NT2/D1 (cell line): ENCODE measurements around the gene C6orf132.

Experiments used
- DNase-seq: peaks from one replicate; pipeline ENCODE4 v3.0.0-alpha.2; 2011; ENCODE audit warnings: low read depth, low spot score
- H3K27me3 ChIP-seq: 2 replicates; pipeline ENCODE4 v1.6.0; 2011; ENCODE audit warnings: mild to moderate bottlenecking; ENCODE audit not compliant: insufficient read length, insufficient read depth
- H3K36me3 ChIP-seq: 2 replicates; pipeline ENCODE4 v1.6.1; 2011; ENCODE audit warnings: mild to moderate bottlenecking, low read length, mixed read lengths; ENCODE audit not compliant: insufficient read depth, insufficient read length
- H3K4me1 ChIP-seq: 2 replicates; pipeline ENCODE4 v1.5.1; 2011; ENCODE audit not compliant: insufficient read depth, insufficient read length
- H3K4me3 ChIP-seq: 2 replicates; pipeline ENCODE4 v1.5.1; 2011; ENCODE audit warnings: low read depth; ENCODE audit not compliant: insufficient read length
- H3K9ac ChIP-seq: 2 replicates; pipeline ENCODE4 v1.6.0; 2011; ENCODE audit warnings: low read depth; ENCODE audit not compliant: insufficient read length
- H3K9me3 ChIP-seq: 2 replicates; pipeline ENCODE4 v1.5.1; 2011; ENCODE audit warnings: mild to moderate bottlenecking, low read length; ENCODE audit not compliant: insufficient read depth
- SUZ12 ChIP-seq: IDR thresholded peaks from 2 replicates; pipeline ENCODE4 v1.6.1; 2011; ENCODE audit not compliant: insufficient read length, insufficient read depth; ENCODE audit errors: extremely low read depth
- YY1 ChIP-seq: IDR thresholded peaks from 2 replicates; pipeline ENCODE4 v1.6.1; 2011; ENCODE audit not compliant: insufficient read length, insufficient read depth
- ZNF274 ChIP-seq: IDR thresholded peaks from 2 replicates; pipeline ENCODE4 v1.6.1; 2011; ENCODE audit warnings: mild to moderate bottlenecking, low read depth, low read length

The C6orf132 gene

DNA sequence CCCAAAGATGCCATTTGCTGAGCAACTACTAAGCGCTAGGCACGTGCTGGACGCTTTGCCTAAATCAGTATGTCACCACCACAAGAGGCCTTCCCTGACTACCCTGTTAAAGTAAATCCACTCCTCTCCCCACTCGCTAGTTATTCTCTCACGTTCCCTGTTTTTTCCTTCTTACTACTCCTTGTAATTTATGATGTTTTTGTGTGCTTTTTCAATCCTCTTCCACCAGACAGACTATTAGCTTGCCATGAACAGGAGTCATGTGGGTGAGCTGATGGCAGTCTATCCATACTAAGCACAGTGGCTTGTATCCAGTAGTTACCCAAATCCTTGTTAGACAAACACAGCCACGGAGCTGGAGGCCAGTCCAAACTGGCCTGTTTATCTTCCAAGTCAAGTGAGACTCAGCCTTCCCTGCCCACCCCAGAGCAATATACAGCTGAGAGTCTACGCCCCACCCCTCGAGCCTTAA lies 41.2 kb downstream of the C6orf132 start:
- no peak overlapping the region for H3K4me3 ChIP-seq
- peaks cover 12% of the 10 kb centered on the region for H3K4me1 ChIP-seq
- DNase-seq, result no peak
- peaks cover 16% of the 10 kb centered on the region for H3K36me3 ChIP-seq
- no peaks in the 10 kb centered on the region for H3K9me3 ChIP-seq
- H3K9ac ChIP-seq, result no peak overlapping the region
- TF ChIP-seq YY1 (no peak), SUZ12 (no peak), ZNF274 (no peak)
- H3K27me3 ChIP-seq, result no peaks in the 10 kb centered on the region

DNA sequence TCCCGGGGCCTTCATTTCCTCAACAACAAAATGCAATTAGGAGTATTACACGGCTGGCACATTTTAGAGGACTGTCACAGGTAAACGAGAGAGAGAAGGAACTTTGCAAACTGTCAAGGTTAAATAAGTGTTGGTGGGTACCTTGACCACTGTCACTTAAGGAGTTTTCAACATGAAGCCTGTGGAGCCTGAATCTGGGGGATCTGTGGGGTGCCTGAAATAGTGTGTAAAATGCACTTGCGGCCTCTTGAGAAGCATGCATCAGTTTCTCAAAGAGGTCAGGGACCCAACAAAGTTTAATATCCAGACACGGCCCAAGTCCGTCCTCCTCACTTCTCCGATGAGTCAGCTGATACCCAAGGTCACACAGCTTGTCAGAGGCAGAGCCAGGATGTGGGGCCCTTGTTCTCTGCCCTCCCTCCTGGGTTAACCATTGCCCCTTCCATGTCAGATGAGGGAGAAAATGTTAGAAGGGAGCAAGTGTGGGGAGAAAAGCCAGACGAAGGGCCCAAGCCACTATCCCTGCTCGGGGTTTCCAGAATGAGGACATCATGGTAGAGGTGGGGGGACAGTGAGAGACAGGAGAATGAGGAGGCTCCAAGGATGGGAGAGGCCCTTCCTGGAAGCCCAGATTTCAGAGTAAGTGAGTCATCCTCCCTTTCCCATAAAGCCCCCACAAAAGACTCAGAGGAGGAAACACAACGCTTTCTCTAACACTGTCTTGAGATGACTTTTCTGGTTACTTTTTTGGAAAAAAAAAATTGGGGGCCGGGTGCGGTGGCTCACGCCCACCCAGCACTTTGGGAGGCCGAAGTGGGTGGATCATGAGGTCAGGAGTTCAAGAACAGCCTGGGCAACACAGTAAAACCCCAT lies 42.2 kb downstream of the C6orf132 start:
- H3K4me1 ChIP-seq, result peaks cover 9% of the 10 kb centered on the region
- no peaks in the 10 kb centered on the region for H3K27me3 ChIP-seq
- no peak overlapping the region for H3K9ac ChIP-seq
- no peaks in the 10 kb centered on the region for H3K9me3 ChIP-seq
- DNase-seq, result no peak
- H3K4me3 ChIP-seq, result no peak overlapping the region
- peaks cover 9% of the 10 kb centered on the region for H3K36me3 ChIP-seq
- TF ChIP-seq ZNF274, result no peak
- no peak for TF ChIP-seq YY1
- TF ChIP-seq SUZ12, result no peak

DNA sequence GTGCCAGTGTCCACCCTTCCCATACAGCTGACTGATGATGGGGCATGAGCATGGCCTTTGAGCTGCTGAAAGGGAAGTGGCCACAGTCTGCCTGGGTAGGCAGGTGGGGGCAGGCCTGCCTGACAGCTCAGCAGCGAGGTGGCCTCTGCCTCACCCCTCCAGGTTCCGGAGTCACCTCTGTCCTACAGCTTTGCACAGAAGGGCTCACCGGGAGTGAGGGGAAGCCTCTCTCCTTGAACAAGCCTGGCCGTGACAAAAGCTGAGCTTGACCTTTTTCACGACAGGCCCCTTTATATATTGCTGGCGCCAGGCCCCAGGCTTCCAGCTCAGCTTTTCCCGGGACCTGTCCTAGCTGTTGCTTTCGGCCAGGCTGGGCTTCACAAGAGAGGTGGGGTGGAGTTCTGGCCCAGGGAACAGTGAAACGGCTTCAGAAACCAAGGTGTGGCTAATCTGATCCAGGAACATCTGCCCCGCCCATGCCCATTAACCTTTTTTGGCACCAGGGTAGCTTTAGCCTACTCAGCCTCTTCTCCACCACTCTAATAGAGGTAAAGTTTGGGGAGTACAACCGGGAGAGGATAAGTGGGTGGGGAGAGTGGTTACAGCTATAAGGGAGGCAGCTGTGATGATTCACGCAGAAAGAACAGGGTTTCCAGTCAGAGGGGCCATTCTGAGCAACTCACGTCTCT lies 42.9 kb downstream of the C6orf132 start:
- no peak for TF ChIP-seq YY1
- no peak for TF ChIP-seq SUZ12
- no peak for TF ChIP-seq ZNF274
- no peaks in the 10 kb centered on the region for H3K27me3 ChIP-seq
- no peak overlapping the region for H3K9ac ChIP-seq
- H3K4me3 ChIP-seq, result no peak overlapping the region
- DNase-seq, result no peak
- peaks cover 12% of the 10 kb centered on the region for H3K4me1 ChIP-seq
- no peaks in the 10 kb centered on the region for H3K9me3 ChIP-seq
- peaks cover 9% of the 10 kb centered on the region for H3K36me3 ChIP-seq

DNA sequence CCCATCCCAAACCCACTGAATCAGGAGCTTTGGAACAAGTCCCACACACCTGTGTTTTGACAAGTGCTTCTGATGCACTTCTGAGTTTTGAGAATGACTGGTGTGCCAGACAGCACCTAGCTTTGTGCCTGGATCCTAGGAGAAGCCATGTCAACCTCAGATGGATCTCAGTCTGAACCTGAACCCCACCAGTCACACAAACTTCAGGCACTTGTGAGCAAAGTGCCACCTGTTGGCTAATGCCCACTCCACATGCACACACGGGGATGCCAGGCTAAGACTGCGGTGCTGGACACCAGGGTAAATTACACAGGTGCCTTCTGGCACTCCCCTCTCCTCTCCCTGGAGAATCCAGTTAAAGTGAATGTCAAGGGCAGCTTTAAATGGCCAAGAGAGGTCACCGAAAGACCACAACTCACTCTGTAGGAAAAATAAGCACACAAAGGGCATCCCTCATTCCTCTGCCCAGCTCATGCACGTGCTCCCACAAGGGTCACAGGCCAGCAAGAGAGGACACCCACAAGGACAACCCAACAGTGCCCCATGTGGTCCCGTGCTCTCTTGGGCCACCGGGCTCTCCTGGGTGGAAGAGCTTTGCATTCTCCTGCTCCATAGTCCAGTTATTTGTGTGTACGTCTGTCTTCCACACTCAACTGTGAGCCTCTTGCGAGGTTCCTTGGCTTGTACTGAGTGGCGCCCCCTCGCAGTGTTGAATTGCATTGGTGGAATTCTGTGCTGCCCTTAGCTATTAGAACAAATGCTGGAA lies 46.5 kb downstream of the C6orf132 start:
- DNase-seq, result no peak
- Histone ChIP-seq H3K9ac (no peak overlapping the region), H3K4me3 (no peak overlapping the region), H3K4me1 (peaks cover 6% of the 10 kb centered on the region), H3K27me3 (no peaks in the 10 kb centered on the region), H3K9me3 (no peaks in the 10 kb centered on the region), H3K36me3 (no peaks in the 10 kb centered on the region)
- TF ChIP-seq SUZ12 (no peak), YY1 (no peak), ZNF274 (no peak)

DNA sequence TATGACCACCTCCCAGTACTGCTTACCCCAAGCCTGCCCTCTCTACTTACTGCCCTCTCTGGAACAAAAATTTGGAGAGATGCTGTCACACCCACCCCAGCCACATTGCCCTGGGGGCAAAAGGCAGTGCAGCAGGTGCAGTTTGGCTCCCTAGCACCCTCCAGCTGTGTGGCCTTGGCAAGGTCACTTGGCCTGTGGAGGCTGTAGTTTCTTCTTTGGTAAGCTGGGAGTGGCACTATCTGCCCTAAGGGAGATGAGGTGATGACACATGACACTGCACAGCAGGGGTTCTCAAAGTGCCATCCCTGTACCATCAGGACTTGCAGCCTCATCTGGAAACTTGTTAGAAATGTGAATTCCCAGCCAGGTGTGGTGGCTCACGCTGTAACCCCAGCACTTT lies 47.3 kb downstream of the C6orf132 start:
- peaks cover 3% of the 10 kb centered on the region for H3K4me1 ChIP-seq
- H3K27me3 ChIP-seq, result no peaks in the 10 kb centered on the region

DNA sequence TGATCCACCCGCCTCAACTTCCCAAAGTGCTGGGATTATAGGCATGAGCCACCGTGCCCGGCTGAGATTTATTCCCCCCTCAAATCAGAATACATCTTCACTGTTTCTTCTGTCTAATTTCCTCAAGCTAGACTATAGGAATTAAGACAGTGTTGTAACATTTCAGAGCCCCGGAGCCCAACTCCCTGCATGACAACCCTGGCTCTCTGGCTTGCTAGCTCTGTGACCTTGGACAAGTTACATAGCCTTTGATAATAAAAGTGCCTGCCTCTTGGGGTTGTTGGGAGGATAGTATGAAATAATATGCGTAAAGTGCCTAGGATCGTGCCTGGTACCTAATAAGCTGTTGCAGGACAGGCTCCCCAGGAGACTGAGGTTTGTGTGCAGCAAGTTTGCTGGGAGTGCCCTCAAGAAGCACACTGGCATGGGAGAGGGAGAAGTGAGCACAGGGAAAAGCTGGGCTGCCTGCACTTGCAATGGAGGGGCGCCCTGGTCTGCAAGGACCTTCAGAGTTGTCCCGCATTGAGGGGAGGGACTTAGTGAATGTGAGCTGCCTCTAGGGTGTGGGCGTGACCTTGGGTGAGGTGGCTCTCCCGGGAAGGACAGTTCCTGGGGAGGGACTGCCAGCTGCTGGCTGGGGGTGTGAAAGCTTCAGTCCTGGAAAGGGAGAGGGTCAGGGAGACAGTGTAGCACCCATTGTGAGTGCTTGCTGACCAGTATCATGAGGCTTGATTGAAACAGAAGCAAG lies 48.7 kb downstream of the C6orf132 start:
- H3K9ac ChIP-seq, result peak overlapping the region; percentile 10
- H3K9me3 ChIP-seq, result no peaks in the 10 kb centered on the region
- peaks cover 3% of the 10 kb centered on the region for H3K4me1 ChIP-seq
- no peaks in the 10 kb centered on the region for H3K36me3 ChIP-seq
- DNase-seq, result no peak
- TF ChIP-seq ZNF274, result no peak
- no peak overlapping the region for H3K4me3 ChIP-seq
- no peaks in the 10 kb centered on the region for H3K27me3 ChIP-seq

More for the DNA sequence above, 47.3 kb downstream of the C6orf132 start:
- DNase-seq, result no peak
- H3K9me3 ChIP-seq, result no peaks in the 10 kb centered on the region
- no peak overlapping the region for H3K9ac ChIP-seq
- TF ChIP-seq ZNF274 (no peak), YY1 (no peak), SUZ12 (no peak)
- H3K4me3 ChIP-seq, result no peak overlapping the region
- no peaks in the 10 kb centered on the region for H3K36me3 ChIP-seq

DNA sequence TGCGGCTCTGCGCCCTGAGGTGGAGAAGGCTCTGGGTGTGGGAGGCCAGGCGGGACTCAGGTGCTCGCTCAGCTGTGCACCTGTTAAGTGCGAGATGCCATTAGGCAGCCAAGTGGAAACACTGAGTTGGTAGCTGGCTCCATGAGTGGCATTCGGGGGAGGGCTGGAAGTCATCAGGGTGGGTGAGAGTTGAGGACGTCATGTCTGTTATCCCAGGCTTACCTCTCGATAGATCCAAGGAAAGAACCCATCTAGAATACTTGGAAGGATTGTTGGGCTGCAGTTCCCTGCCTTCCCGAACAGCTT lies 50.7 kb downstream of the C6orf132 start:
- DNase-seq, result no peak
- Histone ChIP-seq H3K4me3 (no peak overlapping the region), H3K36me3 (no peaks in the 10 kb centered on the region), H3K27me3 (no peaks in the 10 kb centered on the region), H3K9me3 (no peaks in the 10 kb centered on the region), H3K9ac (no peak overlapping the region), H3K4me1 (peaks cover 5% of the 10 kb centered on the region)
- TF ChIP-seq SUZ12 (no peak), YY1 (no peak), ZNF274 (no peak)
